ENCODE data around the gene C3.

Gene C3

DNA sequence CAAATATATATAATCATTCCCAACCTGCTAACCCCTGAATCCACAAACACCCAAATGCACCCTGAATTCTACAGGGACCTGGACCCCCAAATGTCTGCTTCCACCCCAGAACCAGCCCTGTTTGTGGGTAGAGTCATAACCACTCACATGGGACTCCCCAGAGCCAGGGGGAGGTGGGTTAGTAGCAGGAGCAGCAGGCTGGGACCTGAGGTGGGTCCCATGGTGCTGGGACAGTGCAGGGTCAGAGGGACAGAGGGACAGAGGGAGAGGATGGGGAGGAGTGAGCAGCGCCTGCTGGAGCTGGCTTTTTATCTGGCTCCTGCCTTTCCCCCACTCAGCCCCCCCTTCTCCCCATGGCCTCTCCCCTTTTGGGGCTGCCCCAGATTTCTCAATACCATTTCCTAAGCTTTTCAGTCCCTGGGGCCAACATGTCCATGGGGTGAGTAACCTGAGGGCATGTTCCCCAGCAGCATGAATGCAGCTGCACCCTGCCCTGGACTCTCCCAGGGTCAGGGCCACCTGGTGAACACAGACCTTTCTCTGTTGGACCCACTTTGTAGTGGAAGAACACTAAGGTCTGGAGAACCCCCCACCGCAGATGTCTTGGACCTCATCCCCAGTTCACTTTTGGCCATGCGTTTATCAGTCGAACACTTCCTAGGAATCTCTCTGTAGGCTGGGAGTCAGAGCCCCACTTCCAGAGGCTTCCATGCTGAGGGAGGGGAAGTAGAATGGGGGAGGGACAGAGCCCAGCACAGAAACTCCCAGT lies at the start of gene C3:
Gene C3, minus strand, starts transcription at position 282 of the 769 bp plus-strand sequence. Its CDS starts 61 bp downstream, at position 221.
- H3K79me2 ChIP-seq (ENCODE audit: insufficient read depth, low read length), result no peaks in the 10 kb centered on the region
- H3K4me1 ChIP-seq (ENCODE audit: insufficient read depth, low read length), result no peaks in the 10 kb centered on the region
- H3K27me3 ChIP-seq (ENCODE audit: insufficient read depth, low read length, poor library complexity), result no peaks in the 10 kb centered on the region
- H4K20me1 ChIP-seq (ENCODE audit: insufficient read depth, low read length), result peaks cover 2% of the 10 kb centered on the region; the same call in 1 of the 2 replicates
- no peak within 1 kb of the TSS for H3K4me3 ChIP-seq (ENCODE audit: low read depth in 1 of 2, low read length in 2 of 2)
- no peak for DNase-seq
- TF ChIP-seq, protein P1, sequence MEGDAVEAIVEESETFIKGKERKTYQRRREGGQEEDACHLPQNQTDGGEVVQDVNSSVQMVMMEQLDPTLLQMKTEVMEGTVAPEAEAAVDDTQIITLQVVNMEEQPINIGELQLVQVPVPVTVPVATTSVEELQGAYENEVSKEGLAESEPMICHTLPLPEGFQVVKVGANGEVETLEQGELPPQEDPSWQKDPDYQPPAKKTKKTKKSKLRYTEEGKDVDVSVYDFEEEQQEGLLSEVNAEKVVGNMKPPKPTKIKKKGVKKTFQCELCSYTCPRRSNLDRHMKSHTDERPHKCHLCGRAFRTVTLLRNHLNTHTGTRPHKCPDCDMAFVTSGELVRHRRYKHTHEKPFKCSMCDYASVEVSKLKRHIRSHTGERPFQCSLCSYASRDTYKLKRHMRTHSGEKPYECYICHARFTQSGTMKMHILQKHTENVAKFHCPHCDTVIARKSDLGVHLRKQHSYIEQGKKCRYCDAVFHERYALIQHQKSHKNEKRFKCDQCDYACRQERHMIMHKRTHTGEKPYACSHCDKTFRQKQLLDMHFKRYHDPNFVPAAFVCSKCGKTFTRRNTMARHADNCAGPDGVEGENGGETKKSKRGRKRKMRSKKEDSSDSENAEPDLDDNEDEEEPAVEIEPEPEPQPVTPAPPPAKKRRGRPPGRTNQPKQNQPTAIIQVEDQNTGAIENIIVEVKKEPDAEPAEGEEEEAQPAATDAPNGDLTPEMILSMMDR (IDR thresholded peaks at IDR 0.05; ENCODE audit: borderline replicate concordance, extremely low read depth, low read length, poor library complexity, severe bottlenecking), result no peak
- no peak for TF ChIP-seq EZH2 (IDR thresholded peaks at IDR 0.05; ENCODE audit: borderline replicate concordance, low read depth, low read length, severe bottlenecking)
- no peak for ATAC-seq (ENCODE audit: insufficient read depth, low read depth)
- H3K36me3 ChIP-seq (ENCODE audit: insufficient read depth, low read length), result no peaks in the 10 kb centered on the region
- H3K9me3 ChIP-seq (ENCODE audit: insufficient read depth, low read length, severe bottlenecking), result no peaks in the 10 kb centered on the region
- no peak within 1 kb of the TSS for H3K9ac ChIP-seq (ENCODE audit: low read depth, low read length)
- no peak within 1 kb of the TSS for H2AFZ ChIP-seq (ENCODE audit: low read depth, low read length)
- no peak within 1 kb of the TSS for H3K27ac ChIP-seq (ENCODE audit: low read length)
- H3K4me2 ChIP-seq (ENCODE audit: insufficient read depth, low read length), result no peak within 1 kb of the TSS

DNA sequence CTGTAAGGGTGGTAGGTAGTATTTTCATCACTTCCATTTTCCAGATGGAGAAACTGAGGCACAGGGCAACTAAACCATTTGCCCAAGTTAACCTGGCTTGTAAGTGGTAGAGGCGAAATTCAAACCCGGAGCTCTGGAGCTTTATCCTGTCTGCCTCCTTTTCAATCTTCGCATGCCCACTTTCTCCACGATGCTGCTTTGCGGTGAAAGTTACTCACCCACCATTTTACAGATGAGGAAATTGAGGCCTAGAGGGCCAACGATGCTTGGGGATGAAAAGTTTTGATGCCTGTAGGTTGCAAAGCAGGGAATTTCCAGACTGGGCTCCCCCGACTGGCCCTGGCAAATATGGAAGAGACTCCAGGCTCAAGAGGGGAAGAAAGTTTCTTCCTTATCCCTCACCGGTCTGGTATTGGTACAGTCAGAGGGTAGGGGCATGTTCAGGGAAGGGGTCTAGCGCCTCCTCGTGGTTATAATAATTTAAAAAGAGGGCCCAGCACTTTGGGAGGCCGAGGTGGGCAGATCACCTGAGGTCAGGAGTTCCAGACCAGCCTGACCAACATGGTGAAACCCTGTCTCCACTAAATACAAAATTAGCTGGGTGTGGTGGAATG lies 48.7 kb upstream of the C3 start:
- Histone ChIP-seq H3K79me2 (ENCODE audit: insufficient read depth, low read length) (peaks cover 15% of the 10 kb centered on the region), H3K4me3 (ENCODE audit: low read depth in 1 of 2, low read length in 2 of 2) (no peak overlapping the region), H2AFZ (ENCODE audit: low read depth, low read length) (no peak overlapping the region), H3K27ac (ENCODE audit: low read length) (no peak overlapping the region), H3K4me2 (ENCODE audit: insufficient read depth, low read length) (no peak overlapping the region), H3K9ac (ENCODE audit: low read depth, low read length) (no peak overlapping the region), H3K9me3 (ENCODE audit: insufficient read depth, low read length, severe bottlenecking) (no peaks in the 10 kb centered on the region), H4K20me1 (ENCODE audit: insufficient read depth, low read length) (peaks cover 3% of the 10 kb centered on the region; the same call in 1 of the 2 replicates), H3K36me3 (ENCODE audit: insufficient read depth, low read length) (peaks cover 4% of the 10 kb centered on the region; the same call in 1 of the 2 replicates), H3K27me3 (ENCODE audit: insufficient read depth, low read length, poor library complexity) (no peaks in the 10 kb centered on the region), H3K4me1 (ENCODE audit: insufficient read depth, low read length) (peaks cover 28% of the 10 kb centered on the region)
- no peak for TF ChIP-seq EZH2 (IDR thresholded peaks at IDR 0.05; ENCODE audit: borderline replicate concordance, low read depth, low read length, severe bottlenecking)
- TF ChIP-seq, protein P1 (IDR thresholded peaks at IDR 0.05; ENCODE audit: borderline replicate concordance, extremely low read depth, low read length, poor library complexity, severe bottlenecking), result no peak
- ATAC-seq (ENCODE audit: insufficient read depth, low read depth) (no peak), DNase-seq (no peak)

DNA sequence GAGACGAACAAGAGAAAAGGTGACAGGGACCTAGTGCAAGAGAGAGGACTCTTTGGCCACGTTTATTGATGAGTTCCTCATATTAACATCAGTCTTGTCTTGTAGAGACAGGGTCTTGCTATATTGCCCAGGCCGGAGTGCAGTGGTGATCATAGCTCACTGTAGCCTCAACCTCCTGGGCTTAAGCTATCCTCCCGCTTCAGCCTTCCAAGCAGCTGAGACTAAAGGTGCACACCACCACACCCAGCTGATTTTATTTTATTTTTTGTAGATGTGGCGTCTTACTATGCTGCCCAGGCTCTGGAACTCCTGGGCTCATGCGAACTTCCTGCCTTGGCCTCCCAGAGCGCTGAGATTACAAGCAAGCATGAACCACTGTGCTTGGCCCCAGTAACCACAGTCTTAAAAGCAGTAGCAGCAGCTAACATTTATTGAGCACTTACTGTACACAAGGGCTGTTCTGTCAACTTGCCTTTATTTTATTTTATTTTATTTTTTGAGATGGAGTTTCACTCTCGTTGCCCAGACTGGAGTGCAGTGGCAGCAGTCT lies 47.9 kb upstream of the C3 start:
- Histone ChIP-seq H3K4me3 (ENCODE audit: low read depth in 1 of 2, low read length in 2 of 2) (no peak overlapping the region), H3K9me3 (ENCODE audit: insufficient read depth, low read length, severe bottlenecking) (no peaks in the 10 kb centered on the region), H3K79me2 (ENCODE audit: insufficient read depth, low read length) (peaks cover 8% of the 10 kb centered on the region), H3K36me3 (ENCODE audit: insufficient read depth, low read length) (peaks cover 4% of the 10 kb centered on the region; the same call in 1 of the 2 replicates), H4K20me1 (ENCODE audit: insufficient read depth, low read length) (no peaks in the 10 kb centered on the region), H3K27me3 (ENCODE audit: insufficient read depth, low read length, poor library complexity) (no peaks in the 10 kb centered on the region), H3K4me1 (ENCODE audit: insufficient read depth, low read length) (peaks cover 21% of the 10 kb centered on the region), H3K9ac (ENCODE audit: low read depth, low read length) (no peak overlapping the region), H3K4me2 (ENCODE audit: insufficient read depth, low read length) (no peak overlapping the region), H2AFZ (ENCODE audit: low read depth, low read length) (no peak overlapping the region), H3K27ac (ENCODE audit: low read length) (no peak overlapping the region)
- ATAC-seq (ENCODE audit: insufficient read depth, low read depth) (no peak), DNase-seq (no peak)
- TF ChIP-seq, protein P1 (IDR thresholded peaks at IDR 0.05; ENCODE audit: borderline replicate concordance, extremely low read depth, low read length, poor library complexity, severe bottlenecking), result no peak
- no peak for TF ChIP-seq EZH2 (IDR thresholded peaks at IDR 0.05; ENCODE audit: borderline replicate concordance, low read depth, low read length, severe bottlenecking)

Data from DND-41 (cell line).